ENCODE measurements around the gene CILP.

The CILP gene

DNA sequence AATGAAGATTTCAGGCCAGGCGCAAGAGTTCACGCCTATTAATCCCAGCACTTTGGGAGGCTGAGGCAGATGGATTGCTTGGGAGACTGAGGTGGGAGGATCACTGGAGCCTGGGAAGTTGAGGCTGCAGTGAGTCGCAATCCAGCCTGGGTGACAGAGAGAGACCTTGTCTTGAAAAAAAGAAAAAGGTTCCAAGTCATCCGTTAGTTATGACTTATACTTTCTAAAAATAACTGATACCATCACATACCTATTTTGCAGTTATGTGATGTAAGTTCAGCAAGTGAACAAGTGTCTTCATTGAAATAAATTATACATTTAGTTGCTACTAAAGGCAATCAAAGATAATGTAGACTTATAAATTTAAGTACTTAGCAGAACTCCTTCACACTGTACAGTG is 48.2 kb downstream of the CILP start:
- no peak for DNase-seq (ENCODE audit: low read depth in 1 of 2, low spot score in 1 of 2)

GRCh38 chr15:65156692-65157091 is 54.6 kb downstream of the CILP start:
- no peak for DNase-seq (ENCODE audit: low read depth in 1 of 2, low spot score in 1 of 2)

DNA sequence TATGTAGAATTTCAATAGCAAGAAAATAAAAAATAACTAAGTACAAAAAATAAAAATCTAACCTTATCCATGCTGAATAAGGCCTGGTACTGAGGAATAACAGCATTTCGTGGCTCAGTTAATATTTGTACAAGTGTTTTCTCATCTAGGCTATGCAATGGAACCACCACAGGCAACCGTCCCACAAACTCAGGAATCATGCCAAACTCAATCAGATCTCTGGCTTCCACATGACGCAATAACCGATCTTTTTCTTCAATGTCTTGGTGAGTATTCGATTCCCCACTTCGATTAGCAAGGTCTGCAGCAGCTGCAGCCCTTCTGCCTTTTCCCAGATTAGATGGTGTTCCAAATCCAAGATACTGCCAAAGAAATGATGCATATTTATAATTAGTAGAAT is 56.6 kb downstream of the CILP start:
- no peak for DNase-seq (ENCODE audit: low read depth in 1 of 2, low spot score in 1 of 2)

DNA sequence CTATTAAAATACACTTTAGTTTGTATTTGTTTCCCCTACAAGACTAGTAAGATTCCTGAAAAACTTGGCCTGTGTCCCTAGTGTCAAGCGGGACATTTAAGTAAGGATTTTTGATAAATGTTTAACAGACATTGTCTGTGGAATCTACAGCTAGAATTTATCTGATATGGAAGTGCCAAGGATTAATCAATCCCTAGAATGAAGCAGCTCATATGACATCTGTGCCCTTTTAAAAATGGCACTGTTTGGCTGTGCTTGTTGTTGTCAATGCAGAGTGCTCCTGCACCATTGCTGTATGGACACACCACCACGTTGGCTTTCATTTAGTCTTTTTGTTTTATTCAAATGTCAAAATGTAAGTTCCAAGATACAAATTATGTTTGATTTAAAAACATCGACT is 63.4 kb downstream of the CILP start:
- DNase-seq (ENCODE audit: low read depth in 1 of 2, low spot score in 1 of 2) = no peak

GRCh38 chr15:65146438-65146837 is 64.8 kb downstream of the CILP start:
- no peak for DNase-seq (ENCODE audit: low read depth in 1 of 2, low spot score in 1 of 2)
